ENCODE measurements around the gene NAA10. TPM values are rescaled to one million over a fixed set of nuclear protein-coding genes. Genes with fewer than 3 reads are reported as not detected.

The NAA10 gene
- total and polyA plus RNA-seq, 4 donors: 33.1 to 146 (median 104) TPM

GRCh38 chrX:153885968-153886903 is 48.6 kb downstream of the NAA10 start, which contains the start of gene L1CAM:
Gene L1CAM (minus strand): TSS chrX:153886173. CDS start chrX:153875836, 10,337 bp downstream.
- Histone ChIP-seq H3K27ac (ENCODE audit: low read depth in 1 of 2, low read length in 1 of 2) (no peak within 1 kb of the TSS), H3K9ac (ENCODE audit: insufficient read depth in 1 of 2, low read length in 2 of 2) (no peak within 1 kb of the TSS), H3K9me3 (ENCODE audit: control insufficient read depth in 4 of 4, insufficient read depth in 3 of 4, low read length in 3 of 4) (peaks cover 0 to 7% (median 0%) of the 10 kb centered on the region in 4 donors), H3K27me3 (ENCODE audit: control insufficient read depth in 3 of 3, insufficient read depth in 3 of 3, low read length in 2 of 3) (peaks cover 26 to 58% (median 42%) of the 10 kb centered on the region in 3 donors), H3K4me1 (ENCODE audit: control insufficient read depth in 5 of 5, insufficient read depth in 5 of 5, low read length in 5 of 5) (peaks cover 0 to 2% (median 0%) of the 10 kb centered on the region in 5 donors), H3K4me3 (no peak within 1 kb of the TSS), H3K36me3 (ENCODE audit: control insufficient read depth in 4 of 4, insufficient read depth in 4 of 4, low read length in 4 of 4) (no peaks in the 10 kb centered on the region)
- whole genome bisulfite sequencing, 2 donors: 6 to 20% methylated on average over 27 to 91 of the region's 94 CpGs
- ATAC-seq (ENCODE audit: insufficient read depth, low FRiP score) (no peak), DNase-seq (no peak)
- TF ChIP-seq CTCF (IDR thresholded peaks at IDR 0.05; ENCODE audit: control extremely low read depth, extremely low read depth): no peak

GRCh38 chrX:153885208-153885787 is 49.5 kb downstream of the NAA10 start:
- Histone ChIP-seq H3K27ac (ENCODE audit: low read depth in 1 of 2, low read length in 1 of 2) (no peak overlapping the region), H3K4me1 (ENCODE audit: control insufficient read depth in 5 of 5, insufficient read depth in 5 of 5, low read length in 5 of 5) (peaks cover 0 to 2% (median 0%) of the 10 kb centered on the region in 5 donors), H3K4me3 (no peak overlapping the region), H3K9ac (ENCODE audit: insufficient read depth in 1 of 2, low read length in 2 of 2) (no peak overlapping the region), H3K9me3 (ENCODE audit: control insufficient read depth in 4 of 4, insufficient read depth in 3 of 4, low read length in 3 of 4) (peaks cover 0 to 7% (median 0%) of the 10 kb centered on the region in 4 donors), H3K27me3 (ENCODE audit: control insufficient read depth in 3 of 3, insufficient read depth in 3 of 3, low read length in 2 of 3) (peaks cover 35 to 54% (median 40%) of the 10 kb centered on the region in 3 donors), H3K36me3 (ENCODE audit: control insufficient read depth in 4 of 4, insufficient read depth in 4 of 4, low read length in 4 of 4) (no peaks in the 10 kb centered on the region)
- DNase-seq (no peak), ATAC-seq (ENCODE audit: insufficient read depth, low FRiP score) (no peak)
- 12 to 27% methylated on average over 14 to 32 of the region's 32 CpGs for WGBS, 2 donors
- TF ChIP-seq CTCF (IDR thresholded peaks at IDR 0.05; ENCODE audit: control extremely low read depth, extremely low read depth): no peak

- DNase-seq (no peak), ATAC-seq (ENCODE audit: insufficient read depth, low FRiP score) (no peak)
- Histone ChIP-seq H3K36me3 (ENCODE audit: control insufficient read depth in 4 of 4, insufficient read depth in 4 of 4, low read length in 4 of 4) (no peaks in the 10 kb centered on the region), H3K4me1 (ENCODE audit: control insufficient read depth in 5 of 5, insufficient read depth in 5 of 5, low read length in 5 of 5) (peaks cover 0 to 2% (median 0%) of the 10 kb centered on the region in 5 donors), H3K4me3 (no peak overlapping the region), H3K9me3 (ENCODE audit: control insufficient read depth in 4 of 4, insufficient read depth in 3 of 4, low read length in 3 of 4) (peaks cover 0 to 7% (median 0%) of the 10 kb centered on the region in 4 donors), H3K27ac (ENCODE audit: low read depth in 1 of 2, low read length in 1 of 2) (no peak overlapping the region), H3K27me3 (ENCODE audit: control insufficient read depth in 3 of 3, insufficient read depth in 3 of 3, low read length in 2 of 3) (peaks cover 37 to 56% (median 40%) of the 10 kb centered on the region in 3 donors), H3K9ac (ENCODE audit: insufficient read depth in 1 of 2, low read length in 2 of 2) (no peak overlapping the region)
- 64 to 100% methylated on average over 1 to 6 of the region's 6 CpGs for WGBS, 2 donors
- no peak for TF ChIP-seq CTCF (IDR thresholded peaks at IDR 0.05; ENCODE audit: control extremely low read depth, extremely low read depth)
Measured at GRCh38 chrX:153884590-153884989, 50.2 kb downstream of the NAA10 start.

Data from lung (tissue), 12 donors.